Transverse colon (tissue), 4 donors: ENCODE results near the gene TLR7. TPM values are rescaled to one million over a fixed set of nuclear protein-coding genes. Genes with fewer than 3 reads are reported as not detected.

Experiments
- DNase-seq: peaks from one replicate; pipeline ENCODE4 v3.0.0-alpha.2; 2019
- H3K27ac ChIP-seq, 4 donors: fragments of 200-600 bp; sonication (generic); 2 replicates each; pipeline ENCODE4 v1.5.1; 2016 to 2018; ENCODE audit warnings: inconsistent platforms in 4 of 4
- H3K27me3 ChIP-seq: fragments of 200-600 bp; sonication (generic); 2 replicates; pipeline ENCODE4 v1.5.1; 2017; ENCODE audit warnings: inconsistent platforms
- H3K36me3 ChIP-seq, 4 donors: fragments of 200-600 bp; sonication (generic); 2 replicates each; pipeline ENCODE4 v1.5.1; 2017 to 2019; ENCODE audit warnings: inconsistent platforms in 4 of 4
- H3K4me1 ChIP-seq, 4 donors: fragments of 200-600 bp; sonication (generic); 2 replicates each; pipeline ENCODE4 v1.5.1; 2017 to 2020; ENCODE audit warnings: inconsistent platforms in 4 of 4
- H3K4me3 ChIP-seq, 4 donors: fragments of 200-600 bp; sonication (generic); 1 replicate in 1 of 4; 2 replicates in 3 of 4; pipeline versions ENCODE4 v1.5.1 to v1.6.1; 2017 to 2019; ENCODE audit warnings: inconsistent platforms in 4 of 4
- H3K9me3 ChIP-seq, 2 donors: fragments of 200-600 bp; sonication (generic); 2 replicates each; pipeline ENCODE4 v1.5.1; 2017 to 2019; ENCODE audit warnings: inconsistent platforms in 2 of 2
- EP300 ChIP-seq: sonication (generic); formaldehyde crosslinking; IDR thresholded peaks from one replicate; pipeline ENCODE4 v1.6.1; 2017; ENCODE audit warnings: antibody characterized with exemption, low read depth
- POLR2A ChIP-seq: fragments of 450-650 bp; IDR thresholded peaks from one replicate; pipeline ENCODE4 v1.6.1; 2016; ENCODE audit warnings: antibody characterized with exemption, mild to moderate bottlenecking, moderate library complexity
- POLR2AphosphoS5 ChIP-seq, 3 donors: sonication (generic); formaldehyde crosslinking; IDR thresholded peaks; one replicate each; pipeline ENCODE4 v1.6.1; 2016; ENCODE audit warnings: antibody characterized with exemption in 3 of 3
- WGBS, 2 donors: methylation state at CpG; one replicate each; pipeline ENCODE4 v1.1.5; 2018; ENCODE audit warnings: low coverage in 1 of 2; 5-methylcytosine and 5-hydroxymethylcytosine counted together
- in situ Hi-C, 4 donors: fragments of 200-750 bp; cut with MboI; loops; one replicate each; pipeline versions ENCODE4 v1.15.0 to v1.15.1; 2017; ENCODE audit warnings: low sequenced_read_pairs in 3 of 4, low pct_ligation_motif_present in 1 of 4, low pct_unique_long_range_greater_than_20kb in 1 of 4
- intact Hi-C: fragments of 100-400 bp; cut with DNase I; formaldehyde crosslinking; loops from one replicate; pipeline ENCODE4 v1.15.1; 2023; ENCODE audit warnings: low total_unique reads
- total RNA-seq, 4 donors: library from RNA; depleted of rRNA; stranded (reverse); fragments of >200 nt; gene quantifications; one replicate each; pipeline ENCODE4 v1.1.0, GENCODE V29; 2016
- TF ChIP-seq, protein P1 (sequence below), 5 experiments: fragments of 200-600 bp in 3 of 5; fragments of 450-650 bp in 2 of 5; sonication (generic) in 3 of 5; IDR thresholded peaks; 1 replicate in 2 of 5; 2 replicates in 3 of 5; pipeline ENCODE4 v1.5.1; 2016 to 2017; ENCODE audit warnings: antibody characterized with exemption in 5 of 5, inconsistent platforms in 3 of 5, mild to moderate bottlenecking in 2 of 5, moderate library complexity in 1 of 5

TLR7 gene
- total RNA-seq, 4 donors from 2014 or later = 0.27 to 0.95 (median 0.75) TPM; not detected in 1

DNA sequence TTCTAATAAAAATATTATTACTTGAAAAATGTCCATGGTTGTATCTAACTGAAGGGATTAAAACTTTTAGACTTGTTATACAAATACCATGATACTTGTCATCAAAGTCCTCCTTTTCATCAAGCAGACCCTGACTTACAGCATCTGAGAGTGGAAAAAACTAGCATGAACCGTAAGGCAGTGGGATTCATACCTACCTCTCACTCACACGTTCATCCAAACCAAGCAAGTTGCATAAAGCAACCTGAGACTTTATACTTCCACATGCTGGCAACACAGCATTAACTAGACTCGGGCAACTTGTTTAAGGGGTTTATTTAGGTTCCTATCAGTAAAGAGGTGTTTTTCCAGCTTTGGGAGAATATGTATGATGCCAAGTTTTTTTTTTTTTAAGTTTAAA, 22.6 kb upstream of the TLR7 start:
- no peak for TF ChIP-seq POLR2A
- TF ChIP-seq POLR2AphosphoS5 (IDR thresholded peaks at IDR 0.05) = no peak
- no peak for TF ChIP-seq EP300
- TF ChIP-seq, protein P1, sequence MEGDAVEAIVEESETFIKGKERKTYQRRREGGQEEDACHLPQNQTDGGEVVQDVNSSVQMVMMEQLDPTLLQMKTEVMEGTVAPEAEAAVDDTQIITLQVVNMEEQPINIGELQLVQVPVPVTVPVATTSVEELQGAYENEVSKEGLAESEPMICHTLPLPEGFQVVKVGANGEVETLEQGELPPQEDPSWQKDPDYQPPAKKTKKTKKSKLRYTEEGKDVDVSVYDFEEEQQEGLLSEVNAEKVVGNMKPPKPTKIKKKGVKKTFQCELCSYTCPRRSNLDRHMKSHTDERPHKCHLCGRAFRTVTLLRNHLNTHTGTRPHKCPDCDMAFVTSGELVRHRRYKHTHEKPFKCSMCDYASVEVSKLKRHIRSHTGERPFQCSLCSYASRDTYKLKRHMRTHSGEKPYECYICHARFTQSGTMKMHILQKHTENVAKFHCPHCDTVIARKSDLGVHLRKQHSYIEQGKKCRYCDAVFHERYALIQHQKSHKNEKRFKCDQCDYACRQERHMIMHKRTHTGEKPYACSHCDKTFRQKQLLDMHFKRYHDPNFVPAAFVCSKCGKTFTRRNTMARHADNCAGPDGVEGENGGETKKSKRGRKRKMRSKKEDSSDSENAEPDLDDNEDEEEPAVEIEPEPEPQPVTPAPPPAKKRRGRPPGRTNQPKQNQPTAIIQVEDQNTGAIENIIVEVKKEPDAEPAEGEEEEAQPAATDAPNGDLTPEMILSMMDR (IDR thresholded peaks at IDR 0.05) = no peak
- 48% methylated on average over 3 of the region's 3 CpGs; no CpG with 5 or more reads in 1 of the 2 donors for WGBS, 2 donors
- no peak overlapping the region for H3K4me3 ChIP-seq
- in situ Hi-C loops = no loop called here
- H3K27me3 ChIP-seq = no peaks in the 10 kb centered on the region
- DNase-seq = no peak
- intact Hi-C loops = no loop called here
- no peaks in the 10 kb centered on the region for H3K36me3 ChIP-seq
- H3K4me1 ChIP-seq = no peaks in the 10 kb centered on the region
- no peaks in the 10 kb centered on the region for H3K9me3 ChIP-seq
- no peak overlapping the region for H3K27ac ChIP-seq

DNA sequence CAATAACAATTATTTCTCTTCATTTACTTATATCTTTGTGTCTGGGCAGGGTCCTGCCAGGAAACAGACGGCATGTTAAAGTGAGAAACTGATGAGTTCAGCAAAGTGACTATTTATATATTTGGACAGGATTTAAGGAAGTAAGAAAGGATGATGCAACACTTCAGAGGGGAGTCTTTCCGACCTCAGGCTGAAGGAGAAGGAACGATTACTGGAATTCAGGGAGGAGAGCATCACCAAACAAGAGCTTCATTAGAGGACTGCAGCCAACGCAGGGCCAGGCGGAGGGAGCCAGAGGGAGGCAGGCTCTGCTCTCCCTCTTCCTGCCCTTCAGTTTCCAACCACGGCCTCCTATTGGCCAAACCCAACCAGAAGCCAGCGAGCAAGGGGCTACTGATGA, 1.5 kb upstream of the TLR7 start:
- Histone ChIP-seq H3K27ac (no peak overlapping the region), H3K36me3 (no peaks in the 10 kb centered on the region), H3K9me3 (no peaks in the 10 kb centered on the region), H3K4me1 (no peaks in the 10 kb centered on the region), H3K4me3 (no peak overlapping the region), H3K27me3 (no peaks in the 10 kb centered on the region)
- WGBS, 2 donors = 66% methylated on average over 7 of the region's 7 CpGs; no CpG with 5 or more reads in 1 of the 2 donors
- no peak for DNase-seq
- in situ Hi-C loops (no loop called here), intact Hi-C loops (no loop called here)
- TF ChIP-seq POLR2AphosphoS5 (IDR thresholded peaks at IDR 0.05) (no peak), POLR2A (no peak), EP300 (no peak)
- TF ChIP-seq, protein P1 (IDR thresholded peaks at IDR 0.05) = no peak

DNA sequence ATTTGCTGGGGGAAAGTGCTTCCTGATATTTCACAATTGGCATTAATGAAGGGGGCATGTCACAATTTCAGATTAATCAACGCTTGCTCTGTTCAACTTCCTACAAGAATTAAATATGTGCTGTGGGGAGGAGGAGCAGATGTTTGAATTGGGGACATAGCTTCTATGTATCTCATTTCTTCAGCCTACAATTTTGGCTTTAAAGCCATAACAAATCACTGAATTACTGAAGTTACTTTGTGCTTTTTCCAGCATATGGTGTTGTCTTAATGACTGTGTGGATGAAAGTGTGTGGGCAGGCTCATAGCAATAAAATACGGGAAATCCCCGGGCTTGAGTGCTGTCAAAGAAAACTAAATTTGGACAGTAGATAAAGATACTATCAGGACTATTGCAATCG, 813 bp downstream of the TLR7 start:
- Histone ChIP-seq H3K36me3 (no peaks in the 10 kb centered on the region), H3K27ac (peak overlapping the region in 1 of 4 donors; percentile 8), H3K9me3 (no peaks in the 10 kb centered on the region), H3K27me3 (no peaks in the 10 kb centered on the region), H3K4me1 (no peaks in the 10 kb centered on the region), H3K4me3 (no peak overlapping the region)
- in situ Hi-C loops = no loop called here
- intact Hi-C loops = no loop called here
- 20 to 51% methylated on average over 1 to 4 of the region's 4 CpGs for WGBS, 2 donors
- TF ChIP-seq POLR2AphosphoS5 (IDR thresholded peaks at IDR 0.05) (no peak), EP300 (no peak), POLR2A (no peak)
- TF ChIP-seq, protein P1 (IDR thresholded peaks at IDR 0.05) = no peak
- DNase-seq = no peak

DNA sequence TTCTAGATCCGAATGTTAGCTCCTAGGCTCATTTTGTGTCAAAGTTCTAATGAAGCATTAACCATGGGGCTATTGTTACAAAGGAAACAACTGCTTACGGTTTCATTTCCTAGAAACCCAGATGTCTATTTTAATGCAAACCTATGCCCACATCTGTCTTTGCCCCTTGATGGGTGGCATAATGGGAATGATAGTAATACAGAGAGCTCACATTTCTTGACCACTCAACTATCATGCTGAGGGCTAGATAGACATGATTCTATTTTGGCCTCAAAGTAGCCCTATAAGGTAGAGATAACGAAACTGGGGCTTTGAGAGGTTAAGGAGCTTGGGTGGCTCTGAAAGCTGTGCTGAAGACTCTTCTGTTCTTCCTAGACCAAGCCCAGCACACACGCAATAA, 1.9 kb downstream of the TLR7 start:
- in situ Hi-C loops (no loop called here), intact Hi-C loops (no loop called here)
- Histone ChIP-seq H3K4me3 (no peak overlapping the region), H3K27me3 (no peaks in the 10 kb centered on the region), H3K27ac (peak overlapping the region in 1 of 4 donors; percentile 8), H3K36me3 (no peaks in the 10 kb centered on the region), H3K9me3 (no peaks in the 10 kb centered on the region), H3K4me1 (no peaks in the 10 kb centered on the region)
- 80 to 85% methylated on average over 1 to 4 of the region's 4 CpGs for WGBS, 2 donors
- no peak for TF ChIP-seq POLR2A
- no peak for TF ChIP-seq POLR2AphosphoS5 (IDR thresholded peaks at IDR 0.05)
- TF ChIP-seq EP300 = no peak
- TF ChIP-seq, protein P1 (IDR thresholded peaks at IDR 0.05) = no peak
- DNase-seq = no peak
